KG1 (cell line): ENCODE results near the gene FBXL2.
"Not testable (repeated sequence)": the region's sequence is repeated elsewhere in the genome, so short reads cannot be mapped to it uniquely, and the experiment has no call there.

Experiments
- DNase-seq: peaks from one replicate; lab custom pipeline; 2025; lab: John Stamatoyannopoulos, UW

Gene FBXL2

DNA sequence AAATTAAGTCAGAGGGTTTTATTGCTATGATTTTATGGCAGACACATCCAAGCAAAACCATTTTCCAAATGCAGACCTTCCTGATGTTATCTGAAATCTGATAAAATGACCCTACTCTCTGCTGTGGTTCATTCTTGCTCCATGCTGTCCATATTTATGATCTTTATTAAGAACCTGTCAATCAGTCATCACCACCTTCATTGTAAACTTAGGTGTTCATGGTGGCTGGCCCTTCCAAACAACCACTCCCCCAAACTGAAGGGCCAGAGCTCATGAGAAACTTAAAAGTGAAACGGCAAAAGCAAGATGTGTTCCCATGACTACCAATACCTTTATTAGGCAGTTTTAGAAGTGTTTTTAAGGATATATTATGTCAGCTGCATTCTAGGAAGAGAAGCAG lies 109.4 kb downstream of the FBXL2 start:
- no peak for DNase-seq

DNA sequence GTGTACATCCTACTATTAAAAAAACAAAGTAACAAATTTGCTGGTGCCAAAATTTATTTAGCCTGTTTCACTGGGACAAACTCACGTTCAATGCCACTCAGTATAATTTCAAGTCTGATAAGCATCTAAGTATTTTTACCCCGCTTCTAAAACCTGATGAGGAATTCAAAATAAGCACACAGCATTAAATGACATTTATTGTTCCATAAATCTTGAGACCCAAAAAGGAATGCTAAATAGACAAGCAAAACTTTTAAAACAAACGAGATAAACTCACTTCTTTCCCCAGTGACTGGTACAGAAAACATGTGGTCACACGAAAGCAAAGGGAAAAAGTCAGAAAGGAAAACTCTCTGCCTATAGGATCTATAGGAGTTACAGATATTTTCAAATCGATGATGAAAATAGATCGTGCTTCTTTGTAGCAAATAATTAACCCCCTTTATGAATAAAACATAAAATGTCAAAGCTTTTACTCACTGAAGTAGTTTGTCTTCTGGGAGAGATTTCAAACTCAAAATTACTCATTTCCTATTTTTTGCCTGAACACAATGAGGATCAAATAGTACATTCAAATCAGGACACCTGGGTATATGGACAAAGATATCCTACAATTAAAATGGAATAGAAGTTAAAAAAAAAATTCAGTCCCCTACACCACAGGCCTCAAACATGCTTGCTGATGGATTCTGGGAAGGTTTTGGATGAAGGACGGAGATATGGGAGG lies 111.3 kb downstream of the FBXL2 start:
- DNase-seq = no peak

DNA sequence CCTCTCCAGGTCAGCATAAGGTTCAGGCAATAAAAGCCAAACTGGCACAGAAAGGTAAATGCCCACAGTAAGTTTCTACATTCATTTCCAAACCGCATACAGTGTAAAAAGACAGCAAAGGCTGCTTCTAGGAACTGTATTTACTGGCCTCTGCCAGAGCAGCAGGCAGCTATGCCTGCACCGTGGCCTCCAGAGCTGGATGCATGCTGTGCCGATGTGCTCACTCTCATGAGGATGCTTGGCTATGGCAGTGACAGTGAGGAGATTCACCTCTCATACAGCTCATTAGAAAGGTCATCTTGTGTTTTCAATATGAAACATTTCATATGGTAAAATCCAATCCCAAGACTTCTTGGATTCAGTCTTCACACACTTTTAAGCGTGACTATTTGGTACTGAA lies 112.7 kb downstream of the FBXL2 start:
- no peak for DNase-seq

DNA sequence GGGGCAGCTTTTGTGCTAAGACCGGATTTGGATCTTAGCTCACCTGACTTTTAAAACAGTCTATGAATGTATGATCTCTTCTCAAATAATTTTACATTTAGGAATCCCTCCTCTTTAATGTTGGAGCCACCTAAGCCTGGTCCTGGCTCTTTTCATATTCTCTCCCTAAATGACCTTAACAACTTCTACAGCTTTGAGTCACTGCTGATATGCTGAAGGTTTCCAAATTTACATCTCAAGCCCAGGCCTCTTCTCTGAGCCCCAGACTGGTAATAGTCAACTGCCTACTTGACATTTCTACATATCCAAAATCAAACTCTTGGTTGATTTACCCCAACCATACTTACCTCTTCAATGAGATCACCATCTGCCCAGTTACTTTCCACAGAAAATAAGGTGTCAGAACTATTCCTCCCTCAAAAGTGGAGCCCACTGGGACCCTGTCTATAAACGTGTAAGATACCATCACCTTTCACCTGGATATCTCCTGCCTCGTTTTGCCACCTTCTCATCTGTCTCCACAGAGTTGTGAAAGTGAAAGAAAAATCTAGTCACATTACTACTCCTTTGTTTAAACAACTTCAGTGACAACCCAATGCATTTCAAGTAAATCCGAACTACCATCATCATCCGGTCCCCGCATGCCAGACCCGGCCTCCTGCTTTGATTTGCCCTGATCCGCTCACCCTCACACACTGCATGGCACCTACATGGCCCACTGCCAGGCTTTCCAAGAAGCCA lies 114.2 kb downstream of the FBXL2 start:
- no peak for DNase-seq

DNA sequence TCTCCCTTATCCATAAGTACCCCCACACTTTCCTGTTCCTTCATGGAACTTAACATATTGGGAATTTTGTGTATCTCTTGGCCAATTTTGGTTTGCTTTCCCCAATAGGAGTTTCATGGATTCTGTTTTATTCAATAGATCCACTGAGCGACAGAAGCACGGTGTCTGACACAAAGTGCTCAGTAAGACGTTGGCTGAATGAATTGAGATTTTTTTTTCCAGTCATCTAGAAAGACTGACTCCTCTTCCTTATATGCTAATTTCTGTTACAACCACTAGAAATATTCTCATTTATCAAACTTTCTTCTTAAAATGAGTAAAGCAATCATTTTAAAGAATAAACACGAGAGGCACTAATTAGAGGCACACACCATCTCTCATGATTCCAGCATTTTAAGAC lies 114.9 kb downstream of the FBXL2 start:
- no peak for DNase-seq

DNA sequence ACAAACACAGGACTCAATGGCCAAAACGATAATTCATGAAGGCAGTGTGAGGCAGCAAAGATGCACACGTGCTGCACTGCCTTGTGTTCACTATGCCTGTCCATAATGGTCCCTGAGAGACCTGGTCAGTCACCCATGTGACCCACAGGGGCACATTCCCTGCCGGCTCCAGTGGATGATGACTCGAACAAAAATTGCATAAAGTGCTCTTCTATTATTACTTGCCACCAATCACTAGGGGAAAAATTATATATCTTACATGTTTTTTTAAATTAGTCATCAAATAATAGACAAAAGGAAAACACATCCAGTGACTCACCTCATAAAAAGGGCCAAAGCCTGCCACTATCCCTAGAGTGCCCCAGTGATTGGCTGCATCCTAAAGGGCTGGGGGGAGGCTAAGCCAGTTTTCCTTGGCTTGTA lies 115.5 kb downstream of the FBXL2 start:
- DNase-seq = no peak

DNA sequence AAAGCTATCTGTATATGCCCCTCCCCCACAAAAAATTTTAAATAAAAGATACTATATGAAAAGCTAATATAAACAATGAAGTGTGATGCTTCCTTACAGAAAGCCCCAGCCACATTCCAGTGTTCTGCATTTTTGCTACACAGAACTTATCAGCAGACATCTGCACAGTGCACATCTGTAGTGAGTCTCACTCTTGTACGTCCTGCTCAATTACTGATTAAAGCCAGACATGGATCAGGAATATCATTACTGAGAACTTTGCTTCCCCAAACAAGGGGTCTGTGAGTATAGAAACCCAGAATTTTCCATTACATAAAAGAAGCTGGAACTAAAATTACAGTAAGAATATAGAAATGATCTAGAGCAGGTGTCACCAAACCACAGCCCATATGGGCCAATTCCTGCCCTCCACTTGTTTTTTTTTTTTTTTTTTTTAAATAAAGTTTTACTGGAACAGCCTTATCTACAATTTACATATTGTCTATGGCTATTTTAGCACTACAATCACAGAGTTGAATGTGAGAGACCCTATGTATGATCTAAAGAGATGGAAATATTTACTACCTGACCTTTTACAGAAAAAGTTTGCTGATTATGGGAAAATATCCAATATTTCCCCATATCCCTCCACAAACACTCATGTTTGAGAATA lies 117.3 kb downstream of the FBXL2 start:
- DNase-seq = no peak

DNA sequence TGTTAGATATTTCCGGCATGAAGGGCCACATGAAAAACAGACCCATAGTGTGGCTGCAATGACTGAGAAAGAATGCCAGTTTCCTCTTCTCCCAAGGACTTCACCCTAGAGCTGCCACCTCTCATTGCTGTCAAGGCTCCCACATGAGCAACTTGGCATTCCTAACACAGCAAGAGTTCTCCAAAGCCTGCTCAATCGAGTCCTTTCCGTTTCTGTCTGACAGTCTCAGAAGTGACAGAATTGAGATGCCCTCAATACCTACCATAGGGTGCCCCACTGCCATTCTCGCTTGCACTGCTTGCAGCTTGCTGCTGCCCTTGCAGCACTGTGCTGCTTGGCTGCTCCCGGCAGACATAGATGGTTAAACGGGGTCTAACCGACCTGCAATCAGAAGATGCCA lies 118.7 kb downstream of the FBXL2 start:
- DNase-seq = no peak

DNA sequence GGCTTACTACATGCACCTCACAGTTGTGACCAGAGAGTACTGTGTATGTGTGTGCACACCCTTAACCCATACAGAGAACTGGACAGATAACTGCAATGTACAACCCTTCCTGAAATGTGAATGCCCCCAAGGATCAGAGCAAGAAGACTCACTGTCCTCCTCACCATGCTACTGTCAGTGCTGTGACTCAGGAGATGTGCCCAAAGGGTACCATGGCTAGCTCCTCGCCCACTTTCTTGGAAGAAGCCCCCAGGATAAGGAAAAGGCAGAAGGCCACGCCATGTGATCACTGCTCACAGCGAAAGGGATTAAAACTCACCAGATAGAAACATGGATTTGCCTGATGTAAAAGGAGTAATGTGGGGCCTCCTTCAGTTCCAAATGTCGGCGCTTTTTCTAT lies 121.2 kb downstream of the FBXL2 start:
- DNase-seq = no peak

DNA sequence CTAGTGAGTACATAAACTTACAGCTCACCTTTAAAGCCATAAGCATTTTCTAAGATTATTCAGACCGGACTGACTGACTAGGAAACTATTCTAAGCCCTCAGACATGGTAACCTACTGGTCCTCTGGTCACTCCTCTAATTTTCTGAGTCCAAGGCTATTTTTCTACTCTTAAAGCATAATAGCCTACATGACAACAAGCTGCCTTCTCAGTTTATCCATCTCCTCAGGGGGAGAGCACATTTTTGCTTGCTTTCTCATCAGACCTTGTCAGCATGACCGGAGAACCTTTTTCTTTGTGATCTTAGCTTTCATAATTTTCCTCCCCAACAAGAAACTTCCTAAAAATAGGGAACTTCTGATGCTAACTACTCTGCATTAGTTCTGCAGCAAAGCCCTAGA lies 124.5 kb downstream of the FBXL2 start:
- no peak for DNase-seq

DNA sequence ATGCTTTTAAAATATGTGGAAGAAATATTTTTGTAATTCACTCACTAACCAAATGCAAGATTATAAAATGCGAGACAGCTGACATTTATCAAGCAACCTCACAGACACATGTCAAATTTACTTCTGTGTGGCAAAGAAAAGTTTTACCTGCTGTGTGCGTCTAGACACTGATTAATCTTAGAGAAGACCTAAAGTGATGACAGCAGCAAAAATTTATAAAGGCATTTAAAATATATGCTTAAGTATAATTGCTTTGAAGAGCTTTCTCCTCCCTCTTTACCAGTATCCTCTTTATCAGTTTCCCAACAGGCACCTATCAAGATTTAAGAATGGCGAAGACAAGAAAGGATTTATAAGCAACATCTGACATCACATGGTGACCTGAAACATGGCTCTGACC lies 125.7 kb downstream of the FBXL2 start:
- DNase-seq = no peak

DNA sequence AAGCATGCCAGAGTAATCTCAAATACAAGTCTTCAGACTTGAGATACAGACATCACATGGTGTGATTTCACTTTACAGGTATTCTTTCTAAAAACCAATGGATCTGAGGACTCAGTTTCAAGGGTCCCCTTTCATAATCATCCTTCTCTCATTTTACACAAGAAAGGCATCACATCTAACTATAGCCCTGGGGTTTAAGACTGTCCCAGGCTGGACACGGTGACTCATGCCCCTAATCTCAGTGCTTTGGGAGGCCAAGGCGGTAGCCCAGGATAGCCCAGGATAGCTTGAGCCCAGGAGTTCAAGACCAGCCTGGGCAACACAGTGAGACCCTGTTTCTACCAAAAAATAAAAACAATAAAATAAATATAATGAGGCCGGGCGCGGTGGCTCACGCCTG lies 126.5 kb downstream of the FBXL2 start:
- DNase-seq = no peak

DNA sequence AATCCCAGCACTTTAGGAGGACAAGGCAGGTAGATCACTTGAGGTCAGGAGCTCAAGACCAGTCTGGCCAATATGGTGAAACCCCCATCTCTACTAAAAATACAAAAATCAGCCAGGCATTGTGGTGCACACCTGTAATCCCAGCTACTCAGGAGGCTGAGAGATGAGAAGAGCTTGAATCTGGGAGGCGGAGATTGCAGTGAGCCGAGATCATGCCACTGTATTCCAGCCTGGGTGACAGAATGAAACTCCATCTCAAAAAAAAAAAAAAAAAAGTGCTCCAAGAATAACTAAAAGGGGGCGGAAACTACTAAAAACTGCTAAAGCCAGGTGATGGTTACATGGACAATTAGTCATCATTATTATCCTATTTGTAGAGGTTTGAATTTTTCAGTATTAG lies 133.6 kb downstream of the FBXL2 start:
- not testable (repeated sequence) for DNase-seq

DNA sequence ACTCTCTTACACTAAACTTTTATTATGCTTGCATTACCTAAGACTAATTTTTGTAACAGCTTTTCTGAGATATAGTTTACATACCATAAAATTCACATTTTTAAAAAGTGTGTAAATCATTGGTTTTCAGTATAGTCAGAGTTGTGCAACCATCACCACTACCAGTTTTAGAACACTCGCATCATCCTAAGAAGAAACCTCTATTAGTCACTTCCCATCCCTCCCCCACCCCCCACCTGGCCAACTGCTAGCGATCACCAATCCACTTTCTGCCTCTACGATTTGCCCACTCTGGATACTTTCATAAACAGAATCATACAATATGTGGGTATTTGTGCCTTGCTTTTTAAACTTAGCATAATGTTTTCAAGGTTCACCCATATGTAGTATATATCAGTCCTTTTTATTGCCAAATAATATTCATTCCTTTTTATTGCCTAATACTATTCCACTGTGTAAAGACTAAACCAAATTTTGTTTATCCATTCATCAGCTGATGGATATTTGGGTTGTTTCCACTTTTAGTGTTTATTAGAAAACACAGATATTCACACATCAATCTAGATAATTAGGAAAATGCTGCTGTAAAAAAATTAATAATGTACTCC lies 139.9 kb downstream of the FBXL2 start:
- no peak for DNase-seq

DNA sequence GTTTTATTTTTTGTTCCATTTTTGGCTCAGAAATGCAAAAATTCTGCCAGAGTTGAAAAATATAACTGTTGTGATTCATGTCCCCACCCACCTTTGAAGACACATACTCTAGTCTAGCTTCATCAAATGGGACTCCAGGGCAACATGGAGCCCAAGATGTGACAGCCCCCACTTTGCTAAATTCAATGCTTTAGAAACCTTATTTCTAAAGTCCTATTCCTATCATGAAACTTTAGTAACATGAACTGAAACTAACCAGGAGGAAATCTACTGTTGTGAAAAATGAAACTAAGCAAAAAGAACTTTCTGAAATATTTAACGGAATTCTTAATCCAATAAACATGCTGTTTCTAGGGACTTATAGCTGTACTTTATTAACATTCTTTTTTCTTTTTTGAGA lies 142.7 kb downstream of the FBXL2 start:
- DNase-seq = no peak

DNA sequence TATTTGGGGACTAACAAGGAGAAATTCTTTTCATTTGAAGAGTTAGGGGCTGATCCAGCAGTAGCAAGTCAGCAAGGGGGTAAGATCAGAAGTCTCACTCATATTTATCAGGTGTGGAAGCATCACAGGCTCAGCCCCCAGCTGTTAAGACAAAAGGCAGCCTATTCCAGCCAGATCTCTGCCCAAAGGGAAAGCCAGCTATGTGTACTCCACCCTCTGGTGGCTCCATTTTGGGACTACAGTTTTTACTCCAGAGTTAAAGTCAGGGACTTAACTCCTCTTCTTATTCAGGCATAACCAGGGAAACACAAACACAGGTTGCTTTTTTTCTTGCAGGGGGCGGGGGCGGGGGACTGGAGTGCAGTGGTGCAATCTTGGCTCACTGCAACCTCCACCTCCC lies 143.7 kb downstream of the FBXL2 start:
- DNase-seq = no peak

DNA sequence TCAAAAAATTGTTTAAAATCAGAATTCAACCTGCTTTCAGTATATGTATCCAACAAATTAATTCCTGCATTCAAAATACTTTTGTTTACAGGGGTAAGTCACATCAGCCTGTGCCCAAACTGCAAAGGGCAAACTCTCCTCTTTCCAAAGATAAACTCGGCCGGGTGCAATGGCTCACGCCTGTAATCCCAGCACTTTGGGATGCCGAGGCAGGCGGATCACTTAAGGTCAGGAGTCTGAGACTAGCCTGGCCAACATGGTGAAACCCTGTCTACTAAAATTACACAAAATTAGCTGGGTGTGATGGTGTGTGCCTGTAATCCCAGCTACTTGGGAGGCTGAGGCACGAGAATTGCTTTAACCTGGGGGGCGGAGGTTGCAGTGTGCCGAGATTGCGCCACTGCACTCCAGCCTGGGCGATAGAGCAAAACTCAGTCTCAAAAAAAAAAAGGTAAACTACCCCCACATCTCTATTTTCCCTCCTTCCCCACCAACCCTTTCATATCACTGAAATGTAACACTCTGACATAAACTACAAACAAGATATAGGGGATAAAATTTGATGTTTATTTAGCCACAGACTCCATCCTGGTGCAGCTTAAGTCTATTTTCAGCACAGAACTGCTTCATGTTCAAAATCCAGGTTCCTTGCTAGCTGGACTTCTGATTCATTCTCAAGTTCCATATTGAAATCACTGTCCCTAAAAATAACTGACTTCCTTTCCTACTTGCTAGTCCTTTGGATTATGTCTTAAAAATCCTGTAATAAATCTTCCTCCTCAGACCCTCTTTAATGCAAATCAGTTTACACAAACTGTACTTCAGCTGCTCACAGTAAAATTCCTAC lies 147.6 kb downstream of the FBXL2 start:
- no peak for DNase-seq

DNA sequence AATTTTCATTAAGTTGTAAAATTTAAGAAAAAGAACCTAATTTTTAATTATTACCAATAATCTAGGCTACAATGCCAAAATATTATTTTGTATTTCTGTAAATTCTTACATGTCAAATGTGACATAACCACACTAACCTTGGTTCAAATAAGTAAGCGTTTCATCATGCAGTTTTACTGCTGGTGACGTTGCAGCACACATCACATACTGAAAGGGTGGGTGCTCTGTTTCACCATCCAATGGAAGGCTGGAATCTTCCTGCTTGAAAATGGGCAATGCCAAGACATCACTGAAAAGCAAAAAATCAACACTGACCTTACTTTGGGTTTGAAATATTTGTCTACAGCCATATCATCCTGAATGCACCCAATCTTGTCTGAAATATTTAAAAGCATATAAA lies 148.2 kb downstream of the FBXL2 start:
- DNase-seq = no peak

DNA sequence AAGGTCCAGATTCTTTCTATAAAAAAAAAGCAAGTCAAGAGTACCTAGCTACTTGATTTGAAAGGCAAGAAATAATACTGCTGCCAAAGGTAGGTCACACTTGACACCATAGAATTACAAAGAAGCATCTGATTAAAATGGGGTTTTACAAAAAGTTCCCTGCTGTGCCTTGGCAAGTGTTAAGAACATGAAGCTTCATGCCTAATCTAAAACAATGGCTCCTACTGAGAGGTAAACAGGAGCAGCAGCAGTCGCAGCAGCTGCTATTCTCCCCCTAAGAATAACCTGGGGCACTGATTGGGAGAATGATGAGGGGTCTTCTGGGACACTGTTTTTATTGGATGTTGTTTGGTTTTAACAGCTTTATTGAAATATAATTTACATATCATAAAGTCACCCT lies 148.8 kb downstream of the FBXL2 start:
- DNase-seq = no peak

DNA sequence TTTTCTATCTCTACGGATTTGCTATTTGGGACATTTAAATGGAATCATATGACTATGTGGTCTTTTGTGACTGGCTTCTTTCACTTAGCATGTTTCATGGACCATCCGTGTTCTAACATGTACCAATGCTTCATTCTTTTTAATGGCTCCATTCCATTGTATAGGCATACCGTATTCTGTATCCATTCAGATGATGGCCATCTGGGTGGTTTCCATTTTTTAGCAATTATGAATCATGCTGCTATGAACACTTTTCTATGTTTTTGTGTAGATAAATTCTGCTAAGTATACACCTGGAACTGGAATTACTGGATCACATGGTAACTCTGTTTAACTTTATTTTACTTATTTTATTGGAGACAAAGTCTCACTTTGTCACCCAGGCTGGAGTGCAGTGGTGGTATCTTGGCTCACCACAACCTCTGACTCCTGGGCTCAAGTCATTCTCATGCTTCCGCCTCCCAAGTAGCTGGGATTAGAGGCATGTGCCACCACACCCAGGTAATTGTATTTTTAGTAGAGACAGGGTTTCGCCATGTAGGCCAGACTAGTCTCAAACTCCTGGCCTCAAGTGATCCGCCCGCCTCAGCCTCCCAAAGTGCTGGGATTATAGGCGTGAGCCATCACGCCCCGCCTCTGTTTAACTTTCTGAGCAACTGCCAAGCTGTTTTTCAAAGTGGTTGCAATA lies 149.5 kb downstream of the FBXL2 start:
- no peak for DNase-seq

DNA sequence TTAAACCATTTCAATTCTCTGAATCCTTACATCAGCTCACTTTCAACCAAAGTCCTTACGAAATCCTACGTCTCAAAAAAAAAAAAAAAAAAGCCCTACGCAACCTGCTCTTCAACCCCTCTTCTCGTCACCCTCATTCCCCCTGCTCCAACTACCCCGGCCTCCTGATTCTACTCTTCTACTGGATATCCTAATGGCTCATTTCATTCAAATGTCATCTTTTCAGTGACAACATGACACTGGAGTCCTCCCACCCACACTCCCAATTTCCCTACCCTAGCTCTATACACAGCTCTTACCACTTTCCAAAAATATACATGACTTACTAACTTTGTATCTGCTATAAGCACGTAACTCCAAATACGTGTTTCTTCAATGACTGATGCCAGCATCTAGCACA lies 151.5 kb downstream of the FBXL2 start:
- DNase-seq = no peak
